GM21528 (cell line): ENCODE results near the gene VEZF1.

Source experiments
- ATAC-seq: cut with Tn5 transposase; IDR thresholded peaks from one replicate; pipeline ENCODE4 v1.9.1; 2021; ENCODE audit warnings: mild to moderate bottlenecking, moderate library complexity; ENCODE audit not compliant: unreplicated experiment, low FRiP score

Gene VEZF1

GRCh38 chr17:57999496-58000017 is 11.5 kb upstream of the VEZF1 start:
- no peak for ATAC-seq

- ATAC-seq = no peak
Observed at GRCh38 chr17:57999010-57999495, 11.0 kb upstream of the VEZF1 start.

- ATAC-seq = no peak
Observed at GRCh38 chr17:57997085-57997809, 9.2 kb upstream of the VEZF1 start.

- ATAC-seq = peak; percentile 46
Observed at GRCh38 chr17:57995076-57995956, 7.3 kb upstream of the VEZF1 start.

GRCh38 chr17:57994436-57994835 is 6.4 kb upstream of the VEZF1 start:
- ATAC-seq = no peak

GRCh38 chr17:57993471-57994365 is 5.7 kb upstream of the VEZF1 start:
- ATAC-seq = no peak

- ATAC-seq = no peak
Observed at GRCh38 chr17:57991537-57991936, 3.5 kb upstream of the VEZF1 start.

GRCh38 chr17:57990037-57990436 is 2.0 kb upstream of the VEZF1 start:
- no peak for ATAC-seq

GRCh38 chr17:57988301-57989250 is 522 bp upstream of the VEZF1 start:
- peak; percentile 74 for ATAC-seq

GRCh38 chr17:57986841-57987580 is 1.0 kb downstream of the VEZF1 start:
- ATAC-seq = peak; percentile 24

GRCh38 chr17:57985675-57985974 is 2.4 kb downstream of the VEZF1 start:
- ATAC-seq = no peak

GRCh38 chr17:57984936-57985674 is 2.9 kb downstream of the VEZF1 start:
- ATAC-seq = no peak

GRCh38 chr17:57984261-57984890 is 3.7 kb downstream of the VEZF1 start:
- no peak for ATAC-seq

GRCh38 chr17:57983446-57983845 is 4.6 kb downstream of the VEZF1 start:
- ATAC-seq = no peak

- no peak for ATAC-seq
Observed at GRCh38 chr17:57982452-57983170, 5.4 kb downstream of the VEZF1 start.

- ATAC-seq = no peak
Observed at GRCh38 chr17:57980522-57980921, 7.5 kb downstream of the VEZF1 start.

GRCh38 chr17:57979076-57979475 is 9.0 kb downstream of the VEZF1 start:
- ATAC-seq = no peak
